ENCODE data around the gene FAM217A. TPM values are rescaled to one million over a fixed set of nuclear protein-coding genes. Genes with fewer than 3 reads are reported as not detected.

Gene FAM217A
- total RNA-seq, 1 experiment from 2014 or later = not detected

GRCh38 chr6:4069199-4069598, 9.7 kb downstream of the FAM217A start:
- no peaks in the 10 kb centered on the region for H3K9me3 ChIP-seq (ENCODE audit: control insufficient read depth in 1 of 2, insufficient read depth in 1 of 2, low read depth in 1 of 2, low read length in 2 of 2)
- no peak overlapping the region for H3K4me3 ChIP-seq (replicated peaks in 1 of 2; ENCODE audit: low read depth in 1 of 2, low read length in 2 of 2)
- no peak overlapping the region for H3K27ac ChIP-seq (ENCODE audit: low read depth, low read length)
- H2AFZ ChIP-seq (ENCODE audit: low read depth, low read length, poor library complexity, severe bottlenecking) = no peak overlapping the region
- peaks cover 6 to 8% of the 10 kb centered on the region in 2 experiments; a peak in 1 of 4 replicates for H3K36me3 ChIP-seq (ENCODE audit: control insufficient read depth in 1 of 2, insufficient read depth in 2 of 2, low read length in 2 of 2)
- ChIA-PET CTCF (no interaction called here), POLR2A (no interaction called here), RAD21 (ENCODE audit: low non-redundant PET in 1 of 2, low total read pairs in 2 of 2, uncharacterized antibody in 2 of 2, unreplicated experiment in 2 of 2) (no interaction called here)
- H3K4me1 ChIP-seq (ENCODE audit: control insufficient read depth in 1 of 2, insufficient read depth in 2 of 2, low read length in 2 of 2) = no peaks in the 10 kb centered on the region
- H3K9ac ChIP-seq (ENCODE audit: low read length) = no peak overlapping the region
- peaks cover 4% of the 10 kb centered on the region; the same call in 1 of the 2 replicates for H3K9me2 ChIP-seq (ENCODE audit: insufficient read depth)
- H3K4me2 ChIP-seq (ENCODE audit: low read length) = no peak overlapping the region
- intact Hi-C loops (cut with micrococcal nuclease) = no loop called here
- TF ChIP-seq FOSL1 (IDR thresholded peaks at IDR 0.05; ENCODE audit: low read depth) = no peak
- no peak for TF ChIP-seq CBX3 (IDR thresholded peaks at IDR 0.05; ENCODE audit: low read depth)
- TF ChIP-seq MAX (IDR thresholded peaks at IDR 0.05) = no peak
- TF ChIP-seq, protein P1, sequence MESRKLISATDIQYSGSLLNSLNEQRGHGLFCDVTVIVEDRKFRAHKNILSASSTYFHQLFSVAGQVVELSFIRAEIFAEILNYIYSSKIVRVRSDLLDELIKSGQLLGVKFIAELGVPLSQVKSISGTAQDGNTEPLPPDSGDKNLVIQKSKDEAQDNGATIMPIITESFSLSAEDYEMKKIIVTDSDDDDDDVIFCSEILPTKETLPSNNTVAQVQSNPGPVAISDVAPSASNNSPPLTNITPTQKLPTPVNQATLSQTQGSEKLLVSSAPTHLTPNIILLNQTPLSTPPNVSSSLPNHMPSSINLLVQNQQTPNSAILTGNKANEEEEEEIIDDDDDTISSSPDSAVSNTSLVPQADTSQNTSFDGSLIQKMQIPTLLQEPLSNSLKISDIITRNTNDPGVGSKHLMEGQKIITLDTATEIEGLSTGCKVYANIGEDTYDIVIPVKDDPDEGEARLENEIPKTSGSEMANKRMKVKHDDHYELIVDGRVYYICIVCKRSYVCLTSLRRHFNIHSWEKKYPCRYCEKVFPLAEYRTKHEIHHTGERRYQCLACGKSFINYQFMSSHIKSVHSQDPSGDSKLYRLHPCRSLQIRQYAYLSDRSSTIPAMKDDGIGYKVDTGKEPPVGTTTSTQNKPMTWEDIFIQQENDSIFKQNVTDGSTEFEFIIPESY (IDR thresholded peaks at IDR 0.05; ENCODE audit: extremely low read depth, insufficient replicate concordance, low read length) = no peak
- no peak for TF ChIP-seq EZH2phosphoT487 (IDR thresholded peaks at IDR 0.05; ENCODE audit: borderline replicate concordance)
- TF ChIP-seq JUND (IDR thresholded peaks at IDR 0.05) = no peak
- no peak for TF ChIP-seq YY1 (IDR thresholded peaks at IDR 0.05; ENCODE audit: extremely low read depth, insufficient replicate concordance, low read depth, low read length)
- TF ChIP-seq TCF7L2 (IDR thresholded peaks at IDR 0.05; ENCODE audit: borderline replicate concordance, extremely low read depth, insufficient read depth, insufficient read length) = no peak
- TF ChIP-seq POLR2AphosphoS5 (IDR thresholded peaks at IDR 0.05; ENCODE audit: low read depth, low read length) = no peak
- no peak for TF ChIP-seq CEBPB (IDR thresholded peaks at IDR 0.05; ENCODE audit: low read depth)
- TF ChIP-seq ZFX (IDR thresholded peaks at IDR 0.05) = no peak
- TF ChIP-seq SP1 (IDR thresholded peaks at IDR 0.05; ENCODE audit: low read depth) = no peak
- ATAC-seq = no peak
- H4K20me1 ChIP-seq (ENCODE audit: insufficient read depth) = no peaks in the 10 kb centered on the region
- H3K79me2 ChIP-seq (ENCODE audit: insufficient read depth, low read length) = no peaks in the 10 kb centered on the region
- no TSS peak for BruUV-seq (replicated peaks)
- H3K27me3 ChIP-seq (ENCODE audit: insufficient read depth, low read length) = no peaks in the 10 kb centered on the region
- DNase-seq (ENCODE audit: low read depth, low spot score) = no peak
